HG03558 (cell line): ENCODE data around the gene SLC2A13.
"Not testable (repeated sequence)": the region's sequence is repeated elsewhere in the genome, so short reads cannot be mapped to it uniquely, and the experiment has no call there.

ENCODE experiments used
- ATAC-seq: cut with Tn5 transposase; IDR thresholded peaks from one replicate; pipeline ENCODE4 v1.9.1; 2021; ENCODE audit warnings: moderate number of reproducible peaks; ENCODE audit not compliant: unreplicated experiment; ENCODE audit errors: extremely low read depth

SLC2A13 gene

DNA sequence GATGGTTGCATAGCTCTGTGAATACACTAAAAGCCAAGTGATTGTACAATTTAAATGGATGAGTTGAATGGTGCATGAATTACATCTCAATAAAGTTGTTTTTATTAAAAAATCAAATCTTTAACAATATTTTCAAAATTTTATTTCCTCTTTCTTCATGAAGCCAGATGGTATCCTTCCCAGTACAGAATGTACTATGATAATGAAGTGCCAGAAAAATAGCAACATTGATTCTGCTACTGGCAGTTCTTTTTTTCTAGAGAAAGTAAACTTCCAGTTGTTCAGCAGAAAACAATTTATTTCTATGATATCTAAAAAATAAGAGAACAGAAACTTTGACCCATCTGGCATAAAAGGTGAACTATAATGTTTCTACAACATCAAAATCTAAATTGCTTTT, 61.5 kb downstream of the SLC2A13 start:
- no peak for ATAC-seq

- no peak for ATAC-seq
Observed at GRCh38 chr12:40039598-40039997, 66.3 kb downstream of the SLC2A13 start.

- ATAC-seq = no peak
Observed at GRCh38 chr12:40038619-40039018, 67.3 kb downstream of the SLC2A13 start.

DNA sequence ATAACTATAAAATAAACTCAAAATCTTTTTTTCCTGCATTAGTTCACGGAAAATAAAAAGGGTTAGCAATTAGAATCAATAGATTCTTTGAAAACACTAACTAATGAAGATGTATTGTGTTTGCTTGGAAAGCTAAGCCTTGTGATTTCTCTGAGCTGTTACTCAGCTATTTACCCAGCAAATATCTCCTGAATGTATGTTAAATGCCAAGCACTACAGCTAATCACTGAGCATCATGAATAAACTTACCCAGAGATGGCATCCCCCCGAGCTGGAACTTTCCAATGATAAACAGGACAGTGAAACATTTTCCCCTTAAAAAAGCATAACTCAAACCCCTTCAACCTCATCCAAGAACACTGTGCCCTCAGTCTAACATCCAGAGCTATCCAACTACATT, 71.2 kb downstream of the SLC2A13 start:
- no peak for ATAC-seq

DNA sequence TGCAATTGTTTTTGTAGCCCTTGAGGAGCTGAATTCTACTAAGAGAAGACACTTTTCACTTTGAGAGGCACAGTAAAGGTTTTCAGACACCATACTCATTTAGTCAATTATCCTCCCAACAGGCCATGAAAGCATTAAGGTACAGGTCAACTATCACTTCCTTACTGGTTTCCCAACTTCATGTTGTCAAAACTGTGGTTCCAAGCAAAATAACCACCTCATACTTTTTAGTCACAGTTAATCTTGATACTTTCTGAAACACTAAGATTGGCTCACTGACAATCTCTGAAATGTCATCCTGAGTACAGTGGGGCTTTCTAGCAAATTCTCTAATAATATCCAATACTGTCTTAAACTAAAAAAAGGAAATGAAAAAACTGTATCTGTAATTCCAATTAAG, 71.7 kb downstream of the SLC2A13 start:
- no peak for ATAC-seq

DNA sequence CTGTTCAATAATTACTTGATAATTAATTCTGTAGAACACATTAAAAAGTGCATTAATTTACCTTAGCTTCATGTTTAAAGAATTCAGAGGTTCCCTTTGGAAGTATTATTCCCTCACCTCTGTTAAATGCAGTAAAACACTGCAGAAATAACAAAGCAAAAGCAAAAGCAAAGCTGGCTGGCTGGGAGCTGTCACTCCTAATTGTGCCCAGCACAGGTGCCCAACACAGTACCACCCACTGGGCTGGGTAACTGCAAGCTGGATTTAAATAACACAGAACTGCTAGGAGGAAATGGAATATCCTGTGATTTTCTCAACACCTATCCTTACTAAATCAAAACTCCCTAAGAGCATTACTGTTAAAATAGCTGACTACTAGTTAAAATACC, 72.6 kb downstream of the SLC2A13 start:
- no peak for ATAC-seq

DNA sequence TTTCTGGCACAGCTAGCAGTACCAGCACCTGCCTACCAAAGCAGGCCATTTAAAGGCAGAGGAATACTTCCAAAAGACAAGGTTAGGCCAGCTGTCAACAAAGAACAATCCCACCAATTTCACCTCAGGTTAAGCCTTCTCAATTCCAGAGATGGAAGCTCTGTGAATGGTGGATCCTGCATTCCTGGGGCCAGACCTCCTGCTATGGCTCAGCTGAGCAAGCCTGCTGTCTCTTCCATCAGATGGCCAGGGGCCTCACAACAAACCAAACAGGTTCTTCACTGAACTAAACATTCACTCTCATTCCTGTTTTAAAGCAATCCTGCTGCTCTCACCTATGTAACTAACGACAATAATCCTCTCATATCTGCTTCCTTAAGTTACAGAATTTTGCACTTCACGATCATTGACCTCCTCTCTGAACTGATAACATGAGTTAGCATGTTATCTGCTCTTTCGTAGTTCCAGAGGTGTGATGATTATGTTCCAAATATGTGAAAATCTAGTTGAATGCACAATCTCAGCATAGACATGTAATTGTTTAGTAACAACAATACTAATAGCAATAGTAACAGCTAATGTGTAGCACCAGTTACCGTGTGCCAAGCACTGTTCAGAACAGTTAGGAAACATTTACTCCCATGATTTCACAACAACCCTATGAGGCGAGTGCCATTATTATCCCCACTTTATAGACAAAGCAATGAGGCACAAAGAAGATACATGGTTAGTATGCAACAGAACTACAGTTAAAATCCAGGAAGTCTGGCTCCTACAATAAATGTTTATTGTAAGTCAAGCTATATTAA, 73.2 kb downstream of the SLC2A13 start:
- ATAC-seq = no peak

DNA sequence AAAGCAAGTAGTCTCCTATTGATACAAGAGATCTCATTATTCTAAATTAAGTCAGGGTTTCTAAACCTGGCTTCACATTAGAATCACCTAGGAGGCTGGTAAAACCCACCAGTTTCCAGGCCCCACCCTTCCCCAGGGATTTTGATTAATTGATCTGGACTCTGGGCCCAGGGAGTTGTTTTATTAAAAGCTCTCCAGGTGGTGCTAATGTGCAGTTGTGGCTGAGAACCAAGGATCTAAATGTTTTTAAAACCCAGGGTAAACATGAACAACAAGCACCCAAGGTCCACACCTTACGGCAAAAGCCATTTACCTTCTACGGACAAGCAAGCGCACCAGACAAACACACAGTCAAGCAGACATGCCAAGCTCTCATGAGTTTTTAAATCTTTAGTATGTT, 73.9 kb downstream of the SLC2A13 start:
- ATAC-seq = no peak

- not testable (repeated sequence) for ATAC-seq
Observed at GRCh38 chr12:40030970-40031369, 74.9 kb downstream of the SLC2A13 start.

DNA sequence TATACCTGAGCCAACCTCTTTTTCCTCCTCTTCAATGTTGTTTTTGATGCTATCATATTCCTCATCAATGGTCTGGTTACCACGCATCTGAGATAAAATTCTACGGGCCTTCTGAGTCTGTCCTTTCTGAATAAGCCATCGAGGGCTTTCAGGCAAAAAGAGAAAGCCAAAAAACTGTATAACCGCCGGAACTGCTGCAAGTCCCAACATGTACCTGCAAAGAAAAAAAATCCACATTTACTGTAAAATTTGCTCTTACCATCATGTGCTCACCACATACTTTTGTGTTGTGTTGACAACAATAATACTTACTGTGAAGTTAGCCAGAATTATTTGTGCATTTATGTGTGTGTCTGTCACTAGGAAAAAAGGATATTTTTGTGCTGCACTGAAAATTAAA, 77.6 kb downstream of the SLC2A13 start:
- ATAC-seq = no peak

GRCh38 chr12:40022850-40023249, 83.0 kb downstream of the SLC2A13 start:
- ATAC-seq = no peak

- no peak for ATAC-seq
Observed at GRCh38 chr12:40020261-40020691, 85.6 kb downstream of the SLC2A13 start.

- ATAC-seq = no peak
Observed at GRCh38 chr12:40017488-40017887, 88.4 kb downstream of the SLC2A13 start.

- ATAC-seq = no peak
Observed at GRCh38 chr12:40016980-40017379, 88.9 kb downstream of the SLC2A13 start.

DNA sequence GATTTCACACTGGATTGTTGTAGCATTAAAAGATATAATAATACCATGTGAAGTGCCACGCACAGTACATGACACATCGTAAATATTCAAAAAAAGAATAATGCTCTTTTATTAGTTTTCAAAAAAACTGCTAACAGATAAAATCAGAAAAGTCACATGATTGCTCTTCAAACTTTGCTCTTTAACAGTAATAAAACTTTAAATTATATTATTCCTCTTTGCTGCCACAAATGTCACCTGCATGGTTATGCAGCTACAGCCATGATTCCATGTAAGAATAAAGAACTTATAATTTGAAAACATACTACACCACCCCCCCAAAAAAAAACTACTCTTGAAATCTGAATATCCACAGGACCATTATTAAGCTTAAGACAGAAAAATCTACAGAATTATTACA, 90.0 kb downstream of the SLC2A13 start:
- no peak for ATAC-seq

DNA sequence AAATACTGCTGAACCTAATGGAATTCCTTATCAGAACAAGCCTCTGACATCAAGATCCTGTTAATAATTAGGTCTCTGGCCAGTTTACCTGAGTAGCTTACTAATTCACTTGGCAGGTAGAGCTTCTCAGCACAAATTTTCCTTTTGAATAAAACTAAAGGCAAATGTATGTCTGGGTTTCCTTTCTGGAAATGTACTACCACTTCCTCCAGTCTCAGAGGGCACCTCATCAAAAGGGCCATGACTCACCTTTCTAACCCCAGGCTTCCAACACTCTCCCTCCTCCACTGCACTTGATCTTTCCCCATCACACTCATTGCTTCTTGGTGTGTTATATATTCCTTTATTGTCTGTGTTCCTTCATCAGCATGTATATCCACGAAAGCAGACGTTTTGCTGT, 90.5 kb downstream of the SLC2A13 start:
- ATAC-seq = no peak

GRCh38 chr12:40013847-40014246, 92.0 kb downstream of the SLC2A13 start:
- ATAC-seq = no peak

DNA sequence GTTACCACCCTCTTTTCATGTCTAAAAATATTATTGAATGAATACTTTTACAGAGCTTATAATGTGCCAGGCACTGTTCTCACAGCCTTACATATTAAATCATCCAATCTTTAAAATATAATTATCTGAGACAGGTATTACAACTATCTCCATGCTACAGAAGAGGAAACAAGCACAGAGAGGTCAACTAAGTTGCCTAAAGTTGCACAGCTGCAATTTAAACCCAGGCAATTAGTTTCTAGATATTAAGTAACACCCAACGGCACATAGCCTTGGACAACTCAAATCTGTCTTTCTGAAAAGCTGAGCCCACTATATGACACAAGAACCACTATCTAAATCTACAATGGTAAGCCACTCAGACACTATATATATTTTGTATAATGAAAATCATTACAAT, 92.6 kb downstream of the SLC2A13 start:
- no peak for ATAC-seq

- ATAC-seq = no peak
Observed at GRCh38 chr12:40012711-40013110, 93.2 kb downstream of the SLC2A13 start.

GRCh38 chr12:40011775-40012129, 94.1 kb downstream of the SLC2A13 start:
- no peak for ATAC-seq

- peak; percentile 91 for ATAC-seq
Observed at GRCh38 chr12:40010899-40011774, 94.7 kb downstream of the SLC2A13 start.
